Measurements from ENCODE around the gene IL4I1.

DNA sequence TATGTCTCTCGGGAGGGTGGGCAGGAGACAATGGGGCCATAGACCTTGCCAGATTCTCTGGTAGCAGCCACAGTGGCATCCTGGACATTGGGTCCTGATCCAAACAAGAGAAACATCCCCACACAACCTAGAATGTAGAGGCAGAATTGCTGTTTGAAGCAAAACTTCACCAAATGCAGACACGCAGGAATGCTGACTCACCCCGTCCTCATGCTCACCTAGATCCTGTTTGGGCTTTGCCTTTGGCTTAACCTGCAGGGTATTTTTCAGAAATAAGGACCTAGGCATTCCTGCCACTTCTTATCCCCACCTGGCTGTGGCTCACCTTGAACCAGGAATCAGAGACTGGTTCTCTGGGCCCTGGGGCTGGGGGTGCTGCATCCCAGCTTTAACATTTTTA lies 11.9 kb downstream of the IL4I1 start:
- TF ChIP-seq POLR2AphosphoS5 (IDR thresholded peaks at IDR 0.05; ENCODE audit: borderline replicate concordance, low read depth, low read length) (no peak), EZH2 (IDR thresholded peaks at IDR 0.05) (no peak)

Data from SK-N-MC (cell line).